Epithelial cell of alveolus of lung (primary cell): ENCODE data around the gene BTBD3. TPM values are rescaled to one million over a fixed set of nuclear protein-coding genes. Genes with fewer than 3 reads are reported as not detected.

Source experiments
- total RNA-seq: library from RNA; depleted of rRNA; stranded (reverse); fragments of >200 nt; gene quantifications from 2 replicates; pipeline ENCODE4 v1.2.1, GENCODE V29; 2015

BTBD3 gene
- 12.2 and 25.0 TPM in 2 replicates for total RNA-seq

DNA sequence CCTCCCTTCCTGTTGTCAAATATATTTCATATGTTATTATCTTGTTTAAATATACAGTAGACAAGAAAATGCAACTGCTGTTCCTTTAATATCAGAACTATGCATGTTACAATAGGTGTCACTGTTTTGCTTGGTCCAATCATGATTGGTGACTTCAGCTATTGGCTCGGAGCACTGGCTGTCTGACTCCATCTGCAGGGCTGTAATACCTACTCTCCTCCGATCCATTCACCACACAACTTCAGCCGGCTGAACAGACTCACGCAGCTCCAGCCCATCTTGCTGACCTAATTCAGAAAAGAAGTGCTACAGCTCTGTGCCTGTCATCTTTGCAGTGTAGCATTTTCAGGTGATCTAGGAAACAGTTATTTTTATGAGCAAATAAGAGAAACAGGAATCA lies at the start of gene BTBD3:
BTBD3 (plus strand) TSS at position 231 of the 400 bp plus-strand sequence. CDS start 383 bp downstream, outside the sequence.

